Activated naive CD8-positive, alpha-beta T cell treated with anti-CD3 and anti-CD28 coated beads, Interleukin-2, amount 50 U/mL, for 24 hours (primary cell): ENCODE data around the gene SLC38A4.

Experiments used
- ATAC-seq: fragments of 150-1000 bp; cut with Tn5 transposase; one replicate; pipeline ENCODE4 v1.10.0; 2021
- DNase-seq: peaks from one replicate; pipeline ENCODE4 v3.0.0; 2021
- H3K27ac Mint-ChIP-seq: one replicate; pipeline ENCODE4 v1.8.0; 2021; ENCODE audit warnings: mild to moderate bottlenecking, mixed read lengths
- H3K27me3 Mint-ChIP-seq: one replicate; pipeline ENCODE4 v1.8.0; 2021; ENCODE audit warnings: mixed read lengths
- H3K36me3 Mint-ChIP-seq: one replicate; pipeline ENCODE4 v1.8.0; 2021; ENCODE audit warnings: low read depth, mixed read lengths
- H3K4me1 Mint-ChIP-seq: one replicate; pipeline ENCODE4 v1.8.0; 2021; ENCODE audit warnings: mixed read lengths
- H3K4me3 Mint-ChIP-seq: one replicate; pipeline ENCODE4 v1.8.0; 2021; ENCODE audit warnings: mild to moderate bottlenecking, moderate library complexity, mixed read lengths
- H3K9me3 Mint-ChIP-seq: one replicate; pipeline ENCODE4 v1.8.0; 2021; ENCODE audit warnings: mixed read lengths

Gene SLC38A4

DNA sequence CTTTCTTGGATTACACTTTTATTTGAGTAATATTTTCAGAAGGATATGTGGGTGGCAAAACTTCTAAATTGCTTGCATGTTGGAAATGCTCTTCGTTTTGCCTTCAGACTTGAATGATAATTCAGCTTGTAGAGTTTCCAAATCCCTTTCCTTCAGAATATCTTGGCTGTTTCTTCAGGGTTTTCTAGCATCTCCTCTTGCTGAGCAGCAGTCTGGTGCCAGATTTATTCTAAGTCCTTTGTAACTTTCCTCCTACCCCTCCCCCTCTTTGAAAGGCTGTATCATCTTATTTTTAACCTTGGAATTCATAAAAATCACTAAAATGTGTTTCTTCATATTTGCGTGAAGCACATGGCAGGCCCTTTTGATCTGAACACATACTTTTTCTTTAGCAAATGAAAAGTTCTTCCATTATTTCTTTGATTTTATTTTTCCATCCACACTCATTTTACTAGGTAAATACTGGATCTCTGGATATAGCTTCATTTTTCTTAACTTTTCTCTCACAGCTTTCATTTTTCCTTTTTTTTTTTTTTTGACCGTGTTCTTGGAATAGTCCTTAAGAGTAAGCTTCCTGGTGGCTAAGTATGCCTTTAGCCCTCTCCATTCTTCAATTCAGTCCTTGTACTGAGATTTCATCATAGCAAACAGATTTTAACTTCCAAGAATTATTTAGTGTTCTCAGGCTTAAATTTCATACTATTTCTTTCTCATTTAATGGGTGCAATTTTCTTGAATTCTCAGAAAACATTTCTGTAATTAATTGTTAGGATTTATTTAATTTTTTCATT lies 102.0 kb downstream of the SLC38A4 start:
- DNase-seq (no peak), ATAC-seq (no peak)
- Mint-ChIP-seq H3K36me3 (peaks cover 2% of the 10 kb centered on the region), H3K4me3 (no peak overlapping the region), H3K27me3 (peaks cover 2% of the 10 kb centered on the region), H3K27ac (no peak overlapping the region), H3K9me3 (peaks cover 7% of the 10 kb centered on the region), H3K4me1 (peaks cover 2% of the 10 kb centered on the region)

DNA sequence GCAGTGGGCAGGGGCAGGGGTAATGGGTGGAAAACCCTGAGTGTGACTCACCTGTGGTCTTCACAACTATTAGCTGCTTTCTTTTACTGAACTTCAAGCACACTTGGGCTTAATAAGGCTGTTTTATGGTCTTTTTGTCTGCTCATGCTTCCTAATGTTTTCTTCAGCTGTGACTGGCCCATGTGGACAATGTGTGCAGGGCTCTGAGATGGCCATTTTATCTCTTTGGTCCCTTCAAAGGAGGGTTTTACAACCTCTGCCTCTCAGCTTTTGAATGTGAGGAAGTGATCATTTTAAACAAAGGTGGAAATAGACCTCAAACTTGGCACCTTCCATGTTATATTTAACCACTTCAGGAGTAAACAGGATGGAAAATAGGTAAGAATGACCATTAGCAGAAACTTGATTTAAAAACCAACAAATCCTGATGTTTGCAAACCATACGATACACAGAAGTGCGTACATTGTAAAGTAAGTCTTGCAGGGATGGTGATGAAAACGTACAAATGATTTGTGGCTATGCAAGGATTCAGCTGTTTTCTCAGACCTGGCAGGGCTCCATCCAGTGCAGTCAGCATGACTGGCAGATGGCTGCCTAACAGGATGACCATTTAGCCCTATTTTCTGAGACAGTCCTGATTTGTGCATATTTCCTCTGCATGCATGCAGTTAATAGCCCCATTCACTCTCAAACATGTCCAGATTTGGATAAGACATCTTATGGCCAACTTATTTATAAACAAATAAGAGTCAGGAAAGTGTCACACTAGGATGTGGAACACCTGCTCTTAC lies 103.2 kb downstream of the SLC38A4 start:
- Mint-ChIP-seq H3K27ac (no peak overlapping the region), H3K4me1 (peaks cover 2% of the 10 kb centered on the region), H3K36me3 (peaks cover 2% of the 10 kb centered on the region), H3K4me3 (no peak overlapping the region), H3K9me3 (peaks cover 7% of the 10 kb centered on the region), H3K27me3 (peaks cover 2% of the 10 kb centered on the region)
- DNase-seq (no peak), ATAC-seq (no peak)

DNA sequence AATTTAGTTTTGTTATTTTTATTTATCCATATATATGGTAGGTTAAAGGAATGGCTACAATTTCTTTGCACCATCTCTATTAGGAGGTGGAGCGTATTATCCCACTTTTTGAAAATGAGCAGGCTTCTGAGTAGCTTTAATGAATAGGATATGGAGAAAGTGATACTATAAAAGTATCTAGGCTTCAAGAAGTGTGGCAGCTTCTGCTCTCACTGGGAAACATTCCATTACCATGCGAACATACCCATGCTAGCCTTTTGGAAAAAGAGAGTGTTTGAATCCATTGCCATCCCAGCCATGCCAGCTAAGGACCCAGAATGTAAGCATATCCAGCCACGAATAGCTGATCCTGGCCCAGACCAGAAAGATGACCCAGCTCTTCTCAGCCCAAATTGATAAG lies 107.3 kb downstream of the SLC38A4 start:
- DNase-seq (no peak), ATAC-seq (no peak)
- no peak overlapping the region for H3K27ac Mint-ChIP-seq
- no peak overlapping the region for H3K4me3 Mint-ChIP-seq
- H3K4me1 Mint-ChIP-seq: no peaks in the 10 kb centered on the region
- peaks cover 2% of the 10 kb centered on the region for H3K36me3 Mint-ChIP-seq
- H3K27me3 Mint-ChIP-seq: peaks cover 2% of the 10 kb centered on the region
- H3K9me3 Mint-ChIP-seq: peaks cover 26% of the 10 kb centered on the region

DNA sequence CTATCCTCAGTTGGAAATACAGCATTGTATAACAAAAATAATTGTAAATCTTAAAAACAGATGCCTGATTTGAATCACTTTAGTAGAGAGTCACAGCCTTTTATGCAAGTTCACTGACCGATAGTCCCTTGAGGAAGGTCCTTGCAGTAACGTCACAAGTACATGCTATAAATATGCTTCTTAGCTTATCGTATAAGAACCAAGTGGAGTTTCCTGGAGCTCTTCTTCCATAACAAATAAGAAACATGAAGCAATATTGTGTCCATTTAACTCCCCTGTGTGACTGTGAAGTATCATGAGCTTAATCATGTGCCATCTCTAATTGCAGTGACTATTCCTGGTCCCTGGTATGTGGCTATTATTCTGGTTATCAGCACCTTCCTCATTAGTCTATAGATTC lies 107.9 kb downstream of the SLC38A4 start:
- H3K27ac Mint-ChIP-seq: no peak overlapping the region
- H3K9me3 Mint-ChIP-seq: peaks cover 26% of the 10 kb centered on the region
- peaks cover 2% of the 10 kb centered on the region for H3K36me3 Mint-ChIP-seq
- H3K4me3 Mint-ChIP-seq: no peak overlapping the region
- DNase-seq: no peak
- H3K4me1 Mint-ChIP-seq: no peaks in the 10 kb centered on the region
- peaks cover 2% of the 10 kb centered on the region for H3K27me3 Mint-ChIP-seq
- no peak for ATAC-seq

DNA sequence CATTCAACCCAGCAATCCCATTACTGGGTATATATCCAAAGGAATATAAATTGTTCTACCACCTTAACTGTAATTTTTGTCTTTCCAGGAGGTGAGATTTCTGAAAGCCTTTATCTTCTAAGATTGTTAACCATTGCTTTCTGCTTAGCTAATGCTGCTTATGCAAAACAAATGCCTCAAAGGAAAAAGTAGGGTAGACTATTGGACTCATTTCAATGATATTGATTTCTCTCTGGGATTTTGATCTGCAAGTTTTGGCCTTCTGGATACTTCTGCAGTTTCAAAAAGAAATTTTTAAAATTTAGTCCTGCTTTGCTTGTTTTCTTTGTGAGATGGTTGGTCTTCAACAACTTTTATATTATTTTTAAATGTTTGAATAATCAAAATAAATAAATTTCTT lies 108.6 kb downstream of the SLC38A4 start:
- Mint-ChIP-seq H3K4me3 (no peak overlapping the region), H3K4me1 (no peaks in the 10 kb centered on the region), H3K27me3 (peaks cover 2% of the 10 kb centered on the region), H3K36me3 (peaks cover 2% of the 10 kb centered on the region), H3K27ac (no peak overlapping the region), H3K9me3 (peaks cover 26% of the 10 kb centered on the region)
- no peak for ATAC-seq
- no peak for DNase-seq
